GM19372 (cell line): ENCODE data around the gene CAMKK1.

Source experiments
- ATAC-seq: cut with Tn5 transposase; IDR thresholded peaks from one replicate; pipeline ENCODE4 v1.9.1; 2021; ENCODE audit warnings: mild to moderate bottlenecking, low read depth, moderate library complexity; ENCODE audit not compliant: unreplicated experiment

Gene CAMKK1

GRCh38 chr17:3817851-3818605, 74.8 kb downstream of the CAMKK1 start:
- ATAC-seq = no peak

DNA sequence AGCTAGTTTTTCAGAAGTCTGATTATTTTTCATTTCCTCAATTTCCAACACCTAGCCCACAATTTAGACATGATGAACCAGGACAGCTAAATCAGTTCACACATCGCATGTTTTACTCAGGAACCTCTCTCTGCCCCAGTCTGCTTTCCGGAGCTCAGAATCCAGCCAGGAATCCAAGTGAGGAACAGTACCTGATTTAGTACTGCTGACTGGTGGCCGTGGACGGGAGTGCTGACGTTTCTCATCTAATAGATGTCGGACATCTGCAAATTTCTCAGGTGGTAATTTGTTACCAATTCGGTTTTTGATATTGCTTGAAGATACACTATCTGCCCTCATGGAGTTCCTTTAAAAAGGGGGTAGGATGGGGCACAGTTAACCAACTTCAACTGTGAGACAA, 76.9 kb downstream of the CAMKK1 start:
- no peak for ATAC-seq

GRCh38 chr17:3815122-3815521, 77.7 kb downstream of the CAMKK1 start:
- ATAC-seq = no peak

DNA sequence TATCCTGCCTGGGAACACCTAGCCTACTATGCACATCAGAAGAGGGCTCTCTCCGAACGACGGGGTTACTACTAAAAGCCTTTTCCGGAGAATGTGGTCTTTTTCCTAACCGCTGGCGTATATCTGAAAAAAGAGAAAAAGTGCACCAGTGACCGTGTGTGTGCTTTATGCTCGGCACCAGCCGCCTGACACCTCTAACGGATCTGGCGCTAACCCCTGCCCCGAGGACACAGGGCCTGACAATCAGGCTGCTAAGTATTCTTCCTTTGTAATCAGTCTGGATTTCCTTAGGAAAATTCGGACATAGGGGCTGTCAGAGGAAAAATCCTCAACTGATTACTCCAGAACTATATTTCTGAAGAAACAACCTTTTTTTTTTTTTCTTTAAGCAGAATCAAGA, 78.5 kb downstream of the CAMKK1 start:
- ATAC-seq = no peak

- ATAC-seq = no peak
Measured at GRCh38 chr17:3813171-3813570, 79.7 kb downstream of the CAMKK1 start.

- ATAC-seq = no peak
Measured at GRCh38 chr17:3812771-3813170, 80.1 kb downstream of the CAMKK1 start.

- ATAC-seq = no peak
Measured at GRCh38 chr17:3812284-3812683, 80.6 kb downstream of the CAMKK1 start.
